Measurements from ENCODE around the gene CD40LG. TPM values are rescaled to one million over a fixed set of nuclear protein-coding genes. Genes with fewer than 3 reads are reported as not detected.

CD40LG gene
- total and polyA plus RNA-seq, 2 of the 13 experiments (the other 11 are each of a cell fraction or from before 2014, with no cell fraction given), result not detected

GRCh38 chrX:136662976-136663375, 15.0 kb downstream of the CD40LG start:
- FAIRE-seq (no peak), DNase-seq (ENCODE audit: low spot score) (no peak), ATAC-seq (no peak)
- in situ Hi-C loops (cut with HindIII; ENCODE audit: extremely low pct_ligation_motif_present, low pct_unique_long_range_greater_than_20kb) (no loop called here), intact Hi-C loops (cut with micrococcal nuclease; ENCODE audit: unreplicated experiment) (no loop called here)
- Histone ChIP-seq H3K4me1 (ENCODE audit: insufficient read depth, low read length) (no peaks in the 10 kb centered on the region), H3K4me2 (ENCODE audit: low read depth, low read length) (no peak overlapping the region), H3K27me3 (ENCODE audit: control insufficient read depth in 1 of 2, insufficient read depth in 2 of 2, low read length in 2 of 2) (no peaks in the 10 kb centered on the region; a peak in 1 of 5 replicates), H3K27ac (ENCODE audit: extremely low read length, insufficient read depth, low read length) (no peak overlapping the region), H3K36me3 (replicated peaks in 1 of 2; ENCODE audit: control insufficient read depth in 1 of 2, insufficient read depth in 2 of 2, low read length in 2 of 2) (no peaks in the 10 kb centered on the region), H3K79me2 (ENCODE audit: insufficient read depth, low read length) (no peaks in the 10 kb centered on the region), H3K4me3 (replicated peaks in 1 of 3; ENCODE audit: insufficient read depth in 1 of 3, low read depth in 2 of 3, low read length in 3 of 3) (no peak overlapping the region), H3K9me3 (ENCODE audit: low read length) (no peaks in the 10 kb centered on the region), H2AFZ (ENCODE audit: low read length) (no peak overlapping the region), H4K20me1 (ENCODE audit: insufficient read depth, low read length) (no peaks in the 10 kb centered on the region), H3K9ac (ENCODE audit: insufficient read depth, low read depth, low read length) (no peak overlapping the region)
- ChIA-PET CTCF (ENCODE audit: low intra/inter-chr PET ratio, low total read pairs) (no interaction called here), POLR2A (no interaction called here)
- TF ChIP-seq SNAI1 (CRISPR knock-in tag; IDR thresholded peaks at IDR 0.05; ENCODE audit: borderline replicate concordance) (no peak), SOX6 (IDR thresholded peaks at IDR 0.05) (no peak), SOX6 (CRISPR knock-in tag; IDR thresholded peaks at IDR 0.05) (no peak), MLLT10 (CRISPR knock-in tag; IDR thresholded peaks at IDR 0.05) (no peak), CENPBD1 (CRISPR knock-in tag; IDR thresholded peaks at IDR 0.05; ENCODE audit: borderline replicate concordance, low read depth) (no peak)
- TF ChIP-seq, protein P1, sequence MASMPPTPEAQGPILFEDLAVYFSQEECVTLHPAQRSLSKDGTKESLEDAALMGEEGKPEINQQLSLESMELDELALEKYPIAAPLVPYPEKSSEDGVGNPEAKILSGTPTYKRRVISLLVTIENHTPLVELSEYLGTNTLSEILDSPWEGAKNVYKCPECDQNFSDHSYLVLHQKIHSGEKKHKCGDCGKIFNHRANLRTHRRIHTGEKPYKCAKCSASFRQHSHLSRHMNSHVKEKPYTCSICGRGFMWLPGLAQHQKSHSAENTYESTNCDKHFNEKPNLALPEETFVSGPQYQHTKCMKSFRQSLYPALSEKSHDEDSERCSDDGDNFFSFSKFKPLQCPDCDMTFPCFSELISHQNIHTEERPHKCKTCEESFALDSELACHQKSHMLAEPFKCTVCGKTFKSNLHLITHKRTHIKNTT (CRISPR knock-in tag; IDR thresholded peaks at IDR 0.05), result no peak
- WGBS (ENCODE audit: low lambda C conversion rate), result 92% methylated on average over 1 of the region's 1 CpG
- no TSS peak for BruUV-seq (replicated peaks)

DNA sequence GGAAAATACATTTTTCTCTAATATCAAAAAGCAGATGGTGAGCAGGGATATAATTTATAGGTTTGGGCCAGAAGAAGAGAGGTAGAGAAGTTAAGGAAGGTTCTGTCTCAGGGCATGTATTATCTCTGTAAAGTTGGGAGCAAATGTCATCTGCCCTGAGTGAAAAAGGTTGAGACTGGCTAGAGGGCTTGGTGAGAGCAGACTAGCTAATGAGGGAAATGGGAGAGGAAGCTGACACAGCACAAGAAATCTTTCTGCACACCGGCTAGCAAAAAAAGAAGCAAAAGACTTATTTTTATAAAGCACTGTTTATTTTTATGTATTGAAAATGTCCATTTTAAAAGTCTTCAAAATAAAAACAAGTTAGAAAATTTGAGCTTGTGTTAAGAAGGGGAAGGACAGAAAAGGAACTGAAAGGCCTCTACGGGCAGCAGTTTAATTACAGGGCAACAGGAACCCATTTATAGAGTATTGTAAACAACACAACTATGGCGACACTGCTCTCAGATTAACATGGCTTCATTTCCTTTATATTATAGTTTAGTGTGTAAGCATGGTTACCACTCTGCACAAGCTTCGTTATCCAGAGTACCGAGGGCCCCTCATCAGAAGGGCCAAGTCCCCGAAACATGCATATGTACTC, 17.4 kb downstream of the CD40LG start:
- Histone ChIP-seq H4K20me1 (ENCODE audit: insufficient read depth, low read length) (no peaks in the 10 kb centered on the region), H3K9ac (ENCODE audit: insufficient read depth, low read depth, low read length) (no peak overlapping the region), H3K4me1 (ENCODE audit: insufficient read depth, low read length) (no peaks in the 10 kb centered on the region), H3K4me3 (replicated peaks in 1 of 3; ENCODE audit: insufficient read depth in 1 of 3, low read depth in 2 of 3, low read length in 3 of 3) (no peak overlapping the region), H2AFZ (ENCODE audit: low read length) (no peak overlapping the region), H3K4me2 (ENCODE audit: low read depth, low read length) (no peak overlapping the region), H3K79me2 (ENCODE audit: insufficient read depth, low read length) (no peaks in the 10 kb centered on the region), H3K27ac (ENCODE audit: extremely low read length, insufficient read depth, low read length) (no peak overlapping the region), H3K36me3 (replicated peaks in 1 of 2; ENCODE audit: control insufficient read depth in 1 of 2, insufficient read depth in 2 of 2, low read length in 2 of 2) (no peaks in the 10 kb centered on the region), H3K9me3 (ENCODE audit: low read length) (no peaks in the 10 kb centered on the region), H3K27me3 (ENCODE audit: control insufficient read depth in 1 of 2, insufficient read depth in 2 of 2, low read length in 2 of 2) (no peaks in the 10 kb centered on the region)
- in situ Hi-C loops (cut with HindIII; ENCODE audit: extremely low pct_ligation_motif_present, low pct_unique_long_range_greater_than_20kb) (no loop called here), intact Hi-C loops (cut with micrococcal nuclease; ENCODE audit: unreplicated experiment) (no loop called here)
- TF ChIP-seq HNRNPK (IDR thresholded peaks at IDR 0.05; ENCODE audit: low read depth, low read length, poor library complexity, severe bottlenecking) (no peak), HMG20A (CRISPR knock-in tag; IDR thresholded peaks at IDR 0.05; ENCODE audit: borderline replicate concordance) (no peak), ZNF781 (CRISPR knock-in tag; IDR thresholded peaks at IDR 0.05; ENCODE audit: borderline replicate concordance, not compliant biosample characterization) (no peak)
- BruUV-seq (replicated peaks), result no TSS peak
- ATAC-seq (no peak), DNase-seq (ENCODE audit: low spot score) (no peak), FAIRE-seq (no peak)
- POLR2A ChIA-PET, result no interaction called here
- CTCF ChIA-PET (ENCODE audit: low intra/inter-chr PET ratio, low total read pairs), result no interaction called here
- WGBS (ENCODE audit: low lambda C conversion rate), result 12% methylated on average over 6 of the region's 6 CpGs
